OCI-M2 (cell line): ENCODE results near the gene TTLL11.

ENCODE experiments used
- DNase-seq: peaks from one replicate; lab custom pipeline; 2025; ENCODE audit not compliant: unreplicated experiment; lab: John Stamatoyannopoulos, UW

TTLL11 gene

DNA sequence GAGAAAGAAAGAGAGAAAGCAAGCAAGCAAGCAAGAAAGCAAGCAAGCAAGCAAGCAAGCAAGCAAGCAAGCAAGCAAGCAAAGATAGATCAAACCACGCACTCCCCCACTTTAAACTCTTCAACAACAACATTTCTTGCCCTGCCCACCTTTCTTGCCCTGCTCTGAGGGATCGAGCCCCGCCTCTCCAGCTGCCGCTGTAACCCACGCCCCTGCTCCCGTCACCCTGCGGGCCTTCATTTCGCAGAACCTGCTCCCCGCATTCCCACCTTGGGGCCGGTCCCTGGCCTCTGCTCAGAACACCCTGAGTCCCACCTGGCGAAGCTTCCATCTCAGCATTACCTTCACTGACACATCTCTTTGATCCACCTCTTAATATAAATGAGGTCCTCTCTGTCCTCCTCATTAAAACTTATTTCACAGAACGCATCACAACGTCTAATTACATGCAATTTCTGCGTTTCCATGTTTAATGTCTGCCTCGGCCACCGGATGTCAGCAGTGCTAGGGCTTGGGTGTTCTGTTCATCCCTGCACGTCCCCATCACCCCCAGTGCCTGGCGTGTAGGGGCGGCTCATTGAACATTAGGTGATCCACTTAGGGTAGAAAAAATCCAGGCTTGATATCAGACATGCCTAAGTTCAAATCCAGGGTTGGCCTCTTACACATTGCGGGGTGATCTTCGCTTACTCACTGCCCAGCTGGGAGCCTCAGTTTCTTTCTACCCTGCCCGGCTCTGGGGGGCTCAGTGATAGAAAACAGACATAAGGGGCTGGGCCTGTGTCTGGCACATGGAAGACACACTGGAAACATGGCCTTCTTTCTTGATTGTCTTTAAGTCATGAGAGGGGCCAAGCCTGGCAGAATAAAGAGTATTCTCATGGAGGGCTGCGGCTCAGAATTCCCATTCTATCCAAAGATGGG, 254.1 kb downstream of the TTLL11 start:
- DNase-seq: no peak

DNA sequence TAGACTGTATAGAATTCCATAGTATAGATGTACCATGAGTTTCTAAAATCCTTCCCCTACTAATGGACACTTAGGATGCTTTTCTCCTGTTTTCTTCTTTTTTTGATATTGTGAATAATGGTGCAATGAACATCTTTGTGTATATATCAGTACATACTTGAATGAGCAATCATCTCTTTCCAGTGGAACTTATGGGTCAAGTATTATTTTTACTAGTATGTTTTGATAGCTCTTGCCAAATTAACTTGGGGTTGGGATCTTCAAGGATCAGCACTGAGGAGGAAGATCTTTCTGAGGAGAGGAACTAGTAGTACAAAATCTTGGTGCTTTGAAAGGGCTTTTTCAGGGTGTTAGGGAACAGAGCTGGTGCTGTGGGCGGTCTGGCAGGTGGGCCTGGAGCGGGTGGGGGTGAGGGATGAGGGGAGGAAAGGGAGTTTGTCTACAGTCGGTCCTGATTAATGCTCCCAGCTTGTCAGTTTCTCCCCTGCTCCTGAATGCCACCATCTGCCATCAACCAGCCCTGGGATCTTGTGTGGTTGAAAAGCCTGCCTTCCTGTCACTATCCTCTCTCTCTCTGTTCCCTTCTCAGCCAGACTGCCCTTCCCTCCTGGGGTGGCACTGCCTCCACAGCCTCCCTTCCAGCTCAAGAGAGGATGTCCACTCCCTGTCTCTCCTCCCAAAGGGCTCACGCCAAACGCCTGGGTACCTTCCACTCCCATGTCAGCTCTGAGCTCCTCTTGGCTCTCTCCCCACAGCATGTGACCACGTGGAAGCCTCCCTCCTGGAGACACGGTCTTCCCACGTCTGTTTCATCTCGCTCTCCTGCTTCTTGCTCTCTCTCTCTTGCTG, 255.8 kb downstream of the TTLL11 start:
- DNase-seq: no peak

DNA sequence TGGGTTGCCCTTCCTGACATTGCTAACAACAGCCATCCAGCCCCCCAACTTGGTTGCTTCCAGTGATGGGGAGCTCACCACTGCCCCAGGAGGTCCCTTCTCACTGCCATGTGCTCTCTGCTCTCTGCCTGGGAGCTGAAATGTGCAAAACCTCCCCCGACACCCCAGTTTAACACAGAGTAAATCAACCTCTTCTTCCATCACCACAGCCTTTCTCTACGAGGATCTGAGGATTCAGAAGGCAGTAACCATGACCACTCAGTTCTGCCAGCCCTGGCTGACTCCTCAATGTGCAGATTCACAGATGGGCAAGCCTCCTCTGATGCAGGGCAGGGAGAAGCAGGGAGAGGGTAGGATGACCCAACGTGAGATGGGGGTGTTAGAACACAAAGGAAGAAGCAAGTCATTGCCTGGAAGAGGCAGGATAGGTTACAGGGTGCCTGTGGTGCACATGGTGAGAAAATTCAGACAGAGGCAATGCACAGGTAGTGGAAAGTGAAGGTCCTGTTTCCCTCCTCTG, 256.7 kb downstream of the TTLL11 start:
- DNase-seq: no peak

DNA sequence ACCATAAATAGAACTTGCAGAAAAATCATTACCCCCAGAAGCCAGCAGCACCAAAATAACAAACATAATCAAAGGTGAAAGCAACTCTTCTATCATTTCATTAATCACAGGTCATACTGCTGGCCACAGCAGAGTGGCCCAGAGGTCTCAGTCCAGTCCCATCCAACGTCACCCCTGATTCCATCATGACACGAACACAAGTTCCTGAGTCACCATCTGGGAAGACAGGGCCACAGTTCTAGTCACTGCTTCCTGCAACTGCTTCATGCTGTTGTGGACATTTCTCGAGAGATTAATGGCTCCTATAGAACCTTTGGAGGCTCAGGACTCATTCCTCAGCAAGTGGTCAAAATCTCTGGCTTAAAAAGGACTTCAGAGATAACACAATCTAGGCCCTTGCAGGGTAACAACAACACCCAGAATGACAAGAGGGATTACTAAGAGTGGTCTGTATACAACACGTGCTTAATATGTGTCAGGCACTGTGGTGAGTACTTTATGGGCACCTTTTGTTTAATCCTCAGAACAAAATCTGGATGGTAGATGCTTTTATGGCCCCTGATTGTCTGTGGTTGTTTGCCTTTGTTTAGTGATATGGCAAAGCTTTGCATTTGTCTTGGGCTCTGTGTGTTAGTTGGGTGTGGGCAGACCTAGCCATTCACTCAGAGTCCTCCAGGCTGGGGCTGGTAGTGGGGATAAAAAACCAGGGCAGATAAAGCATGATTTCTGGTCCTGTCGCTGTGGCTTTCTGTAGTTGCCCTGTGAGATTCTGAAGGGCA, 257.3 kb downstream of the TTLL11 start:
- DNase-seq: no peak

DNA sequence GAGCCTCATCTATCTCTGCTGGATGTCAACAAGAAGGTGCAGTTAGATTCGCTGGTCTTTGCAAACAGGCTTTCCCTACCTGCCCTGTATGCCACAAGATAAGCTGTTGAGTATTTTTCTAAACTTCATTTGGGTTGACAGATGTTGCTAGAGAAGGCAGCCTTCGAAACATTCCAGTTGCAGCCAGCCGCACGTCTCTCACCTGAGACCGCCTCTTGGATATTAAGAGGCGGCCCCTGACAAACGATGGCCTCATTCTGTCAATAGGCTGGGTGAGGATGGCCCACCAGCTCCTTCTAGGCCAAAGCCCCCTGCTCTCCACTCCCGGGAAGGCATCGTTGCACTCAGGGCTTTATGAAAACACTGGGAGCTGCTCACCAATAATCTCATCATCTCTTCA, 260.0 kb downstream of the TTLL11 start:
- DNase-seq: no peak

DNA sequence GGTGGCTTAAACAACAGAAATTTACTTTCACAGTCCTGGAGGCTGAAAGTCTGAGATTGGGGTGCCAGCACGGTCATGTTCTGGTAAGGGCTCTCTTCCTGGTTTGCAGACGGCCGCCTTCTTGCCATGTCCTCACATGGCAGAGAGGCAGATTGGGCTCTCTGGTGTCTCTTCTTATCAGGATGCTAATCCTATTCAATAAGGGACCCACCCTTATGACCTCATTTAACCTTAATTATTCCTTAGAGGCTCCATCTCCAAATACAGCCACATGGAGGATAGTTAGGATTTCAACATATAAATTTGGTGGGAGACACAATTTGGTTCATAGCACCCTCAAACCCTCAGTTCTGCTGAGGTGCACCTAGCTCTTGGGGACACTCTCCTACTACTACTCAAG, 261.2 kb downstream of the TTLL11 start:
- DNase-seq: no peak

DNA sequence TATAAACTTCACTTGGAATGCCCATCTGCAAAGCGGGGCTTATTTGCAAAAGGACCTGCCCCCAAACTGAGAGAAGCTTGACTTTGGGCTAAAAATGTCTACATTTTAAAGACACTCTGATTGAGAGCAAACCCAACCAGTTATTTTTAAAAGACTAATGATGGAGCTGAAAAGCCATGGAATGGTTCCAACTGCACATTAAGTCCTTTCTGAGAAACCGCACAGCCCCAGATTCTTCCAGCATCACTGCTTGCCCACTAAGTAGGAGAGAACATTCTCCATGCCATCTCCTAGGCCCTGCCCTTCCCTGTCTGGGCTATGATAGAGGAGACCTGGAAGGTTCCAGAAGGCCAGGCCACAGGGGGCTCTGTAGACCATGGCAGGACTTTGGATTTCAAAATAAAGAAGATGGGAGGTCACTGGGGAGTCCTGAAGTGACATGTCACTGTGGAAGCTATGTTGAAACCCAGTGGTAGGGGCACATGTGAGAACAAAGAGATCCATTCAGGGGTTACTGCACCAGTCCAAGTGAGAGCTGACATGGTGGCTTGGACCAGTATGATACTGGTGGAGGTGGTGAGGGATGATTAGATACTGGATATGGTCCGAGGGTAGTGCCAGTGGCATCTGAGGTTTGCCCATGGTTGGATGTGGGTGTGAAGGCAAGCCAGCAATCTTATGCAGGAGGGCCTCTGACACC, 262.5 kb downstream of the TTLL11 start:
- DNase-seq: no peak

DNA sequence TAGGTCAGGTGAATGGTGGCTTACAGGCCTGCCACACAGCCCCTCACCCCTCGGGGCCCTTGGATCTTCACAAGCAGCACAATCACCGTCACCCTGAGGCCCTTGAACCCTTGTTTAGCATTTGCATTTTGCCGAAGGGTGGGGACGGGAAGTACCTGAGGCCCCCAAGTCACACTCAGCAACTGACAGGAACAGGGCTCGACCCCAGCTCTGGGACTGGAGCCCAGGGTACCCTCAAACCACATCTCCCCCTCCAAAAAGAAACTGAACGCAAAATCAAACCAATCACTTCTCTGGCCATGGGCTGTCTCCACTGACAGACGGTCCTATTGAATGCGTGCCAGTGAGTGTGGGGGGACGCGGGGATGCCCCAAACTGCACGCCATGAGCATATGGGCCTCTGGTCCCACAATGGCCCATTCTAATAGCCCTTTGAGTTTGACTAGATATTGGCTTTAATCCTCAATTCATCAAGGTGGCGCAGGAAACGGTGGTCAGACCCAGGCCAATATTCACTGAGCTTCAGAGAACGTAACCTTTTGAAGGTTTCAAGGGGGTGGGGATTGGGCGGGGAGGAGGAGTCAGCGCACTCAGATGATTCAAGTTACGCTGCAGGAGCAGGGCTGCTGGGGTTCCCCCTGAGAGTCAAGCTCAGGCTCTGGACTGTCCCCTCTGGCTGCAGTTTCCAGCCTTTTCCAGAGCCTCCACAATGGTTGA, 265.7 kb downstream of the TTLL11 start:
- no peak for DNase-seq

DNA sequence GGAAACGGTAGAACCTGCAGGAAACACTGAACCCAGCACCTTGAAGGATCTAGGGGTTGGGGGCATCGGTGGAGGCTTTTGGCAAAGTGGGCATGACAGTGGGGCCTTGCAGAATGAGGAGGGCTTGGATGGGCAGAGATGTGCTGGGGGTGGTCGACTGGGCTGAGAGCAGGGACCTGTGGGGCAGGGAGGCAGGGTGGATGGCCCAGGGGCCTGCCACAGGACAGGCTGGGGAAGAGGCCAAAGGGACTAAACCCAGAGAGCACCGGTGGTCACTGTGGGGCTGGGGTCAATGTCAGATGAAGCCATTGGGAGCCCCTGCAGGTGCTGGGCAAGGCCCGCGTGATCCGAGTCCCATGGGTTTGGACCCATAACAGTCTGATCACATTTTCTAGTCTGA, 266.4 kb downstream of the TTLL11 start:
- DNase-seq: no peak

DNA sequence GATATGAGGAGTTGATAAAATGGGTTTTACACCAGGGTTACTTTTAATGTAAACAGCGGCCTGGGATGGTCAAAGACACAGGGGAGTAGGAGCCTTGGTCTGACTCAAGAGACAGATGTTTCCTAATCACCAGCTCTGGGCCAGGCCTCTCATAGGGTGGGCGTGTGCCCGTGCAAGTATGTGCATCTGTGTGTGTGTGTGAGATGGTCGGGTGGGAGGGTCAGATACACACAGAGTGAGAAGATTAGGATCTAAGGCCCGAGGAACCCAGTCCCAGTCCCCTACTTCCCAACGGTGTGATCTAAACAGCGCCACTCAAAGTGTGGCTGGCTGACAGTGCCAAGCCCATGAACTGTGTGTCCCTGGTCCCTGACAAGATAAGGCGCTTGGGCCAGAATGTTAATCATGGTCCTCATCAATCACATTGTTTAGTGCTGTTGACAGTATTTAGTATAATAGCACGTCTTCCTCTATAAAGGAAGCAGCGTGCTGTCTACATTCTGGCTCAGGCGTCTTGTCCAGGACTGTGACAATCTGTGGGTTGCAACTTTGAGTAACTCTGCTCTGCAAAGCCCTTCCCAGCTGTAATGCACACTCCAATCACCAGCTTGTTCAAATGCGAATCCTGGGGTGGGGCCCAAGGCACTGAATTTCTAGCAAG, 267.9 kb downstream of the TTLL11 start:
- DNase-seq: peak; percentile 87

DNA sequence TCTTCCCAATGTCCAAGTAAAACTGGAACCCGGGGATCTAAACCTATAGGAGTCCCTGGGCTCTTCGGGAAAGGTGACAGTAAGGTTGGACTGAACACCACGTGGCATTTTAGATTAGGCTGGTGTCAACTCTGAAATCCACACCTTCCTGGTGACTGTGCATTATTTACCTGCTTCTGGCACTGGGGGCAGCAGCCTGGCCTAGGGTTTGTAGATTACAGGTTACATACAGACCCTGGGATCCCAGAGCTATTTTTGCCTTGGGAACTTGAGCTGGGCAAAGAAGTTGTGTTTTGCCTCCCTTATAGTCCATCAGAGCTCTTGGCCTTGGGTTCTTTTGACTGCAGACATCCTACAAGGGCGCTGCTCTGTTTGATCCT, 268.5 kb downstream of the TTLL11 start:
- no peak for DNase-seq

DNA sequence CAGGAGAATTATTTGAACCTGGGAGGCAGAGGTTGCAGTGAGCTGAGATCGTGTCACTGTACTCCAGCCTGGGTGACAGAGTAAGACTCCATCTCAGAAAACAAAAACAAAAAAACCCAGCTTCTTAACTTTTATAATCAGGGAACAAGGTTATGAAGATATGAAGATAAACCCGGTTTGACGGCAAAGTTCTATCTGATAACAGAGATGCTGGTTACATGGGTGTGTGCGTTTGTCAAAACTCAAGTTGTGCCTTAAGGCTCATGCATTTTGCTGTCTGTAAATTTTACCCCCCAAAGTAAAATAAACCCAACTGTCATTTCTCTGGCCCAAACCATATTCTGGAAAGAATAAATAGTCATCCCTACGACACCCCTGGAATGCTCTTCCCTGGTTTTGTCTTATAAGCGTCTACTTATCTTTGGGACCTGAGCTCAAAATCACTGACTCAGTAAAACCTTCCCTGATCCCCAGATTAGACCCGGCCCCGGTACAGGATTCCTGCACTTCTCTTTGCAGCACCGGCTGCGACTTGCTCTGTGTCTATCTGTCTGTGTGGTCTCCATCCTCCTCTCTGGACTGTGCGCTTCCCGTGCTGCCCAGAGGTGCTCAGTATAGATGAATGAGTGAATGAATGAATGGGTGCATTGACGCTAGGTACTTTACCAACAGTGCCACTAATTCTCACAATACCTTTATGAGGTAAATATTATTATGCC, 269.5 kb downstream of the TTLL11 start:
- no peak for DNase-seq

DNA sequence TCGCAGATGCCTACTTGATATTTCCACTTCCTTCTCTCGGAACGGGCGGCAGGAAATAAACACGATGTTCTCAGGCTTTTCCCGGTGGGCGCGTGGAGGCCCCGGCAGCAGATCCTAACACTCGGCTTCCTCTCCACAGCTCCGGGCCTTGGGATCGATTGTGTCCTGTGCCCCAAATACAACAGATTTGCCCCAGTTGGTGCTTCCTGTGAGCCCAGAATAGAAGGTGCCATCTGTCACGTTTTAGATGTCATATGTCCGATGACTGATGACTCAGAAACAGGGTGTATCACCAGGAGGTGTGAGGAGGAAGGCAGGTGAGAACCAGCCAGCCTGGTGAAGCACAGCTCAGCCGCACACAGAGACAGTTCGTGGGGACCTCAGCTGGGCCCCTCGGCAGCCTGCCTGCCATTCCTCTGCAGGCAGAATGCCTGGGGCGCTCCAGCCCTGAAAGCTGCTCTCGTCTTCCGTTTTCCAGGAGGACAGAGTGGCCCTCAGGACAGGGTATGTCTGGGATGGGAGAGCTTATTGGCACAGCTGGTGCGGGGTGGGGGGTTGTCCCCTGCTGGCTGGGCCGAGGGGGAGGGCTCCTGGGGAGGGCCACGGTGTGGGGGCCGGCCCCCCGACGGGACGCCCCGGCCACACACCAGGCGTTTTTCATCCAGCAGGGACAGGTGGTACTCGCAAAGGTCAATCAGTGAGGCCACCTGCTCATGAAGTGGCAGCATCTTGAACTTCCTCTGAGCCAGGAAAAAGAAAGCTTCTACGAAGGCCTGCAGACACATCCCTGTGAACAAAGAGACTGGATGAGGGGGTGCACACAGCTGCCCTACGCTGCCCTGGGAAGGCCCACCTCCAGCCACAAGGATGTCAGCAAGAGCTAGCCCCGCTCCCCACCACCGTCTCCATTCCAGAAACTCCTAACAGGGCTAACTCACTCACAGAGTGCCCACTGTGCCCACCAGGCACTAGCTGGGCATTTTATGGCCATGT, 270.7 kb downstream of the TTLL11 start:
- no peak for DNase-seq

DNA sequence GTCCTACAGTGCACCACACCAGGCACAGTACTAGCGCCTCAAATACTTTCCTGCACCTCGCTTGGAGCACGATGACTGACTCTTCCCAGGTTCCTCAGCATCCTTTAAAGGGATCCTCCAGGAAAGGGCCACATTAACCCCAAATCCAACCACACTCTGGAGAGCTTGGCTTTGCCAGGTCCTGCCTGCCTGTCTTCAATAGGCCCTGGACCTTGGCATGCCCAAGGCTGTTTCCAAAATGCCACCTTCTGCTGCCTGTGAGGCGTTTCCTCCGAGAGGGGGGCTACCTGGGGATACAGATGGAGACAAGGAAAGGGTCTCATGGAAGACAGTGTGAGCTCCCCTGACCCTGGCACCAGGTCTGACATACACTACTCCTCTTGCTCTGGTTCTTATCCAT, 271.8 kb downstream of the TTLL11 start:
- no peak for DNase-seq

DNA sequence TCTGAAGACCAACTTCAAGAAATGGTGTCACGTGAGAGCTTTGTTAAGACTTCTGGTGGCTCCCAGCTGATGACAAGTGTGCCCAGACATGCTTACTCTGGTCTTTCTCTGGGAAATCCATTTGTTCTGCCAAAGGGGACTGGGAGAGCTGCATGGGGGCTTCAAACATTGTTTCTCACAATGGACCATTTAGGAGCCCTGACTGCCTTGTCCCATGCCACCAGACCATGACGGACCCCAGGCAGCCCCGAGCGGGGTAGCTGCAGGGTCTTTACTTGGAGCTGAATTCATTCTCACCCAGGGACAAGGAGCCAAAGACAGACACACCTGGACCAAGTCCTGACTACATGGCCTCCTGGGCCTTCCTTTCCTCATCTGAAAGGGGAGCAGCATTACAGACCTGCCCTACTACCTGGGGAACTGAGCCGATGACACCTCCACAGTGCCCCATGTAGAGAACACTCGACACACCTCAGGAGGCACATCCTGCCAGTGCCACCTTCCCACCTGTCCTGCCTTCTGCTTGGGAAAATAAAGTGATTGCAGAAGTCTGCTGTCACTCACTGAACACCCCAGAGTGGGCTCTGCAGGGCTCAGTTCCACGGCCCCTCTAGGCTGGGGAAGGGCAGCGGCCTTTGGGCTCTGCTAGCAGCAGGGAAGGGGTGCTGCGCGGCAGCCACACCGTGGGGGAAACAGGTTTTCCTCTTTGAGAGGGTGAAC, 272.7 kb downstream of the TTLL11 start:
- DNase-seq: no peak

DNA sequence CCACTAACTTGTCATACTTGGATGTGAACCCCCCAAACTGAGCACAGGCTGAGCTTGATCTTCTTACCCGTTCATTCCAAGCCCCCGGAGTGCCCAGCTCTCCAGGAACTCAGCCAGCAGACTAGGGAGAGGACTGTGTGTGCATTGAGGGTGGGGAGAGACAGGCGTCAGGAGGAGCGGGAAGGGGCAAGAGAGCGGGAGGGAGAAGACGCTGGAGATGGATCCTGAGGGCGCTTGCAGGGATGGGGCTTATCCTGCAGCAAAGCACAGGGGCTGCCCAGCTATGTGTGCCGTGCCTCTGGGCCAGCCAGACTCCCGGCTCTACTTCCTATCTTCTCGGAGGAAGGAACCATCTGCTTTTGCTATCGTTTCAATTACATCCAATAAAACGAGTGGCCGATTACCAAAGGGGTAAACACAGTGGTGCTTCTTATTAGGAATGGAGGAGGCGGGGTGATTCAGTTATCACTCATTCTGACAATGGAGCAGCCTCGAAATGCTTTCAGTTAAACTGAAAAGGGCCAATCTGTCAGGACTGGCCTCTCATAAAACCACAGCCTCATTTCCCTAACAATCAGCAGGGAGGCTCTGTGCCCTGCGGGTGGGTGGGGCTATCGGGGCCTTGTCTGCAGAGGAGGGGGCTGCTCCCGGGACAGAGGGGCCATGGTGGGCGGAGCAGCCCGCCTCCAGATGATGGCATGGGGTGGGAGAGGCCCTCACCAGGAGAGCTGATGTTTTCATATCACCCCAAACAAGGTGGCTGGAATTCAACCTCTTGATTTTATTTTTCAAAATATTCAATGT, 273.5 kb downstream of the TTLL11 start:
- peak; percentile 75 for DNase-seq
